Thyroid gland (tissue), 4 donors: ENCODE measurements around the gene RNF126. TPM values are rescaled to one million over a fixed set of nuclear protein-coding genes. Genes with fewer than 3 reads are reported as not detected.

ENCODE experiments used
- DNase-seq, 2 donors: peaks; one replicate each; pipeline ENCODE4 v3.0.0-alpha.2; 2019
- H3K27ac ChIP-seq, 3 donors: fragments of 200-600 bp; sonication (generic); 1 replicate in 2 of 3; 2 replicates in 1 of 3; pipeline ENCODE4 v1.5.1; 2016 to 2019; ENCODE audit warnings: mild to moderate bottlenecking in 1 of 3, moderate library complexity in 1 of 3
- H3K27me3 ChIP-seq: fragments of 200-600 bp; sonication (generic); one replicate; pipeline ENCODE4 v1.5.1; 2019
- H3K36me3 ChIP-seq, 2 donors: fragments of 200-600 bp; sonication (generic); one replicate each; pipeline ENCODE4 v1.5.1; 2016 to 2019
- H3K4me1 ChIP-seq, 2 donors: fragments of 200-600 bp; sonication (generic); one replicate each; pipeline ENCODE4 v1.5.1; 2017 to 2019
- H3K4me3 ChIP-seq, 3 donors: fragments of 200-600 bp; sonication (generic); replicated peaks in 1 of 3; 1 replicate in 2 of 3; 2 replicates in 1 of 3; pipeline ENCODE4 v1.5.1; 2016; ENCODE audit warnings: mild to moderate bottlenecking in 1 of 3
- H3K9me3 ChIP-seq: fragments of 200-600 bp; sonication (generic); one replicate; pipeline ENCODE4 v1.5.1; 2017
- POLR2A ChIP-seq, 2 donors: fragments of 450-650 bp; IDR thresholded peaks; one replicate each; pipeline ENCODE4 v1.6.1; 2017; ENCODE audit warnings: antibody characterized with exemption in 2 of 2, mild to moderate bottlenecking in 2 of 2, moderate library complexity in 1 of 2
- WGBS, 2 donors: methylation state at CpG; one replicate each; pipeline ENCODE4 v1.1.5; 2017; 5-methylcytosine and 5-hydroxymethylcytosine counted together
- intact Hi-C: fragments of 100-400 bp; cut with DNase I; formaldehyde crosslinking; loops from one replicate; pipeline ENCODE4 v1.15.1; 2023
- total RNA-seq, 4 donors: library from RNA; depleted of rRNA; stranded (reverse); fragments of >200 nt; gene quantifications; one replicate each; pipeline ENCODE4 v1.2.3, GENCODE V29; 2016
- TF ChIP-seq, protein P1 (sequence below), 6 experiments: fragments of 200-600 bp in 3 of 6; fragments of 450-650 bp in 3 of 6; sonication (generic) in 3 of 6; IDR thresholded peaks; one replicate each; pipeline ENCODE4 v1.5.1; 2016 to 2019; ENCODE audit warnings: antibody characterized with exemption in 6 of 6, mild to moderate bottlenecking in 2 of 6, inconsistent platforms in 1 of 6, moderate library complexity in 1 of 6

The RNF126 gene
- total RNA-seq, 4 donors from 2014 or later = 41.4 to 55.5 (median 53.5) TPM

- no peak for DNase-seq
These were observed 46.4 kb upstream of the RNF126 start for GRCh38 chr19:709196-709964.

DNA sequence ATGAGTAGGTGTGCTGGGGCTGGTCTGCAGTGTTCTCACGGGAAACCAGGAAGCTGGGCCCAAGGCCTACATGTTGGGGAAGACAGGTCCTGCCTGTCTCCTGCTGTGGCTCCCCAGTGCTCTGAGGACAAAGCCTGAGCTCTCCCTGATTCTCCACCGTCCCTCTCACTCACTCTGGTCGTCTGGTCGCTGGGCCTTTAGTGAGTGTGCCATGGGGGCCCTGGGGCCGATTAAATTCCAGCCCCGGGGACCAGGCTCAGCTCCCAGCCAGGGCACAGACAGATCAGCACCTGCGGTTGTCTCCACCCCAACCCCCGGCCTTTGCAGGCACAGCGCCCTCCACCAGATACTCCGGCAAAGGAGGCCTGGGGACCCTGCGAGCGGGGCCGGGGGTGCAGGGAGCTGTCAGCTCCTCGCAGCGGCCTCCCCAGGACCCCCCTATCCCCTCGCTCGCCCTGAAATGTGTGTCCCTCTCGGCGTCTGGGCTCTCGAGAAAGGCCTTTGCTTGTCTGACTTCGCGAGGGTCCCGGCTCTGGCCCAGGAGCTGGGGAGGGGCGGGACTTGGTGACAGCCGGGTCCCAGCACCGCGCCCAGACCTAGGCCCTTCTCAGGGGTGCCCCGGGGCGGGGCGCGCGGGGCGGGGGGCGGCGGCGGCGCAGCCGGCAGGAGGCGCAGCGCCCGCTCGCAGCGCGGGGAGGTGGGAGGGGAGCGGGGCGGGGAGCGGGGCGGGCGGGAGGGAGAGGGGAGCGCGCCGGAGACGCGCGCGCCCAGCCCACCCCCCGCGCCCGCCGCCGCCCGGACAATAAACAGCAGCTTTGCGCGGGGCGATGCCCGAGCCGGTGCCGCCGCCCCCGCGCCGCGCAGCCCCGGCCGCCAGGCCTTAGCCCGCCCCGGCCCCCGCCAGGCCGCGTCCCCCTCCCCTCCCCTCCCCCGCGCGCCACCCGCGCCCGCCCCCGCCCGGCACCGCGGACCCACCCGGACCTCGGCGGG lies 45.4 kb upstream of the RNF126 start, which contains the start of gene PALM:
Gene PALM (plus strand): TSS at position 782 of the 990 bp plus-strand sequence. CDS start 212 bp downstream, outside the sequence.
- Histone ChIP-seq H3K27ac (peak within 1 kb of the TSS; percentile 49 to 77 (median 74)), H3K4me1 (peaks cover 11 to 39% of the 10 kb centered on the region in 2 donors), H3K36me3 (no peaks in the 10 kb centered on the region), H3K9me3 (no peaks in the 10 kb centered on the region), H3K27me3 (no peaks in the 10 kb centered on the region), H3K4me3 (peak within 1 kb of the TSS in 2 of 3 donors; percentile 7 to 68)
- 41 to 70% methylated on average over 6 to 9 of the region's 93 CpGs for WGBS, 2 donors
- intact Hi-C loops = no loop called here
- DNase-seq = peak; percentile 19 to 21
- TF ChIP-seq, protein P1, sequence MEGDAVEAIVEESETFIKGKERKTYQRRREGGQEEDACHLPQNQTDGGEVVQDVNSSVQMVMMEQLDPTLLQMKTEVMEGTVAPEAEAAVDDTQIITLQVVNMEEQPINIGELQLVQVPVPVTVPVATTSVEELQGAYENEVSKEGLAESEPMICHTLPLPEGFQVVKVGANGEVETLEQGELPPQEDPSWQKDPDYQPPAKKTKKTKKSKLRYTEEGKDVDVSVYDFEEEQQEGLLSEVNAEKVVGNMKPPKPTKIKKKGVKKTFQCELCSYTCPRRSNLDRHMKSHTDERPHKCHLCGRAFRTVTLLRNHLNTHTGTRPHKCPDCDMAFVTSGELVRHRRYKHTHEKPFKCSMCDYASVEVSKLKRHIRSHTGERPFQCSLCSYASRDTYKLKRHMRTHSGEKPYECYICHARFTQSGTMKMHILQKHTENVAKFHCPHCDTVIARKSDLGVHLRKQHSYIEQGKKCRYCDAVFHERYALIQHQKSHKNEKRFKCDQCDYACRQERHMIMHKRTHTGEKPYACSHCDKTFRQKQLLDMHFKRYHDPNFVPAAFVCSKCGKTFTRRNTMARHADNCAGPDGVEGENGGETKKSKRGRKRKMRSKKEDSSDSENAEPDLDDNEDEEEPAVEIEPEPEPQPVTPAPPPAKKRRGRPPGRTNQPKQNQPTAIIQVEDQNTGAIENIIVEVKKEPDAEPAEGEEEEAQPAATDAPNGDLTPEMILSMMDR (IDR thresholded peaks at IDR 0.05) = peak in 1 of 6 experiments; percentile 41
- TF ChIP-seq POLR2A (IDR thresholded peaks at IDR 0.05) = no peak

More at GRCh38 chr19:709196-709964, 46.4 kb upstream of the RNF126 start:
- H3K36me3 ChIP-seq = no peaks in the 10 kb centered on the region
- H3K4me1 ChIP-seq = peaks cover 10 to 34% of the 10 kb centered on the region in 2 donors
- 0 to 20% methylated on average over 1 to 6 of the region's 78 CpGs for WGBS, 2 donors
- peak overlapping the region in 2 of 3 donors; percentile 7 to 68 for H3K4me3 ChIP-seq
- intact Hi-C loops = no loop called here
- H3K27me3 ChIP-seq = no peaks in the 10 kb centered on the region
- H3K27ac ChIP-seq = peak overlapping the region; percentile 49 to 77 (median 74)
- no peaks in the 10 kb centered on the region for H3K9me3 ChIP-seq
- TF ChIP-seq, protein P1 (IDR thresholded peaks at IDR 0.05) = no peak
- TF ChIP-seq POLR2A (IDR thresholded peaks at IDR 0.05) = no peak

- DNase-seq = peak; percentile 91 to 94
- H3K27ac ChIP-seq = peak overlapping the region in 1 of 3 donors; percentile 20
- no peaks in the 10 kb centered on the region for H3K27me3 ChIP-seq
- no peak overlapping the region for H3K4me3 ChIP-seq
- TF ChIP-seq, protein P1 (IDR thresholded peaks at IDR 0.05) = peak in 1 of 6 experiments; percentile 0
- TF ChIP-seq POLR2A (IDR thresholded peaks at IDR 0.05) = no peak
- WGBS, 2 donors = 14 to 17% methylated on average over 14 of the region's 14 CpGs
- H3K9me3 ChIP-seq = no peaks in the 10 kb centered on the region
- no peaks in the 10 kb centered on the region for H3K36me3 ChIP-seq
- H3K4me1 ChIP-seq = peaks cover 5 to 30% of the 10 kb centered on the region in 2 donors
- intact Hi-C loops = no loop called here
These were observed 41.4 kb upstream of the RNF126 start for GRCh38 chr19:704447-704741.

- H3K9me3 ChIP-seq = no peaks in the 10 kb centered on the region
- intact Hi-C loops = no loop called here
- no peaks in the 10 kb centered on the region for H3K27me3 ChIP-seq
- H3K27ac ChIP-seq = peak overlapping the region in 1 of 3 donors; percentile 20
- WGBS, 2 donors = 9 to 10% methylated on average over 20 to 24 of the region's 50 CpGs
- peak in 1 of 2 donors; percentile 65 for TF ChIP-seq POLR2A (IDR thresholded peaks at IDR 0.05)
- TF ChIP-seq, protein P1 (IDR thresholded peaks at IDR 0.05) = peak in 2 of 6 experiments; percentile 4 to 14
- DNase-seq = peak; percentile 66
- no peak overlapping the region for H3K4me3 ChIP-seq
- no peaks in the 10 kb centered on the region for H3K36me3 ChIP-seq
- H3K4me1 ChIP-seq = peaks cover 4 to 30% of the 10 kb centered on the region in 2 donors
These were observed 40.8 kb upstream of the RNF126 start for GRCh38 chr19:703651-704446.
